ENCODE results near the gene OR1M1. TPM values are rescaled to one million over a fixed set of nuclear protein-coding genes. Genes with fewer than 3 reads are reported as not detected.

OR1M1 gene
- total RNA-seq, 1 donor from 2014 or later = not detected

DNA sequence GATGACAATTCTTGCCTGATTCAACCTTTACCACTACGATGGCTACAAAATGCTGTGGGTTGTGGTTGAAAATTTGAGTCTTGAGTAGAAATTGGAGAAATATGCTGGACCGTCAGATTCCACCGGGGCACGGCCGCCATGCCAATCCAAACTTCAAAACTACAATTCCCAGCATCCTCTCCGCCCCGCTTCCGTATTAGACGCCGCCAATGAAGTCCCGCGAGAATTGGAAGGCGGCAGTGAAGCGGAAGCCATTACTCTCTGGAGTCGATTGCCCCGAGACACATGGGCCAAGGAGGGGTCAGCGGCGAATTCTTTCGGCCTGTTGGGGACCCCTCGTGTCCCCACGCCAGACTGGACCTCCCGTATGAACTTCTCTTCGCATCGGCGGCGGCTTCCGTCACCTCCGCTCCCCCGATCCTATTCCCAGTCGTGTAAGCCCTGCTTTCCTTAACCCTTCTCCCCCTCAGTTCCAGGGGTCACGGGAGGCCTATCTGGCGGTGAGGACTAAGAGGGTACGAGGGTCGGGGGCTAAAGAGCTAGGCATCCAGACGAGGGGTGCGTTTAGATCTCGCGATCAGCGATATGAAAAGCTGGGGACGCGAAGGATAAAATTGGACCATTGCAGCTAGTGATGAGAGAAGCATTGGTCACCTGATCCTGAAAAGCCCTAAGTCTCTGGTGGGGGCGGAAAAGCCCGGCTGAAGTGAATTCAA, 53.5 kb downstream of the OR1M1 start, which contains the start of gene ZNF317:
Gene ZNF317 (plus strand): TSS at position 239 of the 716 bp plus-strand sequence. CDS start 15,620 bp downstream, outside the sequence.
- no peak for FAIRE-seq
- Histone ChIP-seq H3K36me3 (ENCODE audit: control insufficient read depth, insufficient read depth, low read length) (peaks cover 2% of the 10 kb centered on the region), H3K27me3 (ENCODE audit: control insufficient read depth, insufficient read depth, low read length) (no peaks in the 10 kb centered on the region), H3K4me3 (ENCODE audit: low read depth, low read length) (peak within 1 kb of the TSS; percentile 81)
- TF ChIP-seq CTCF (IDR thresholded peaks at IDR 0.05; ENCODE audit: insufficient read depth, low read length, severe bottlenecking) = no peak
- DNase-seq (ENCODE audit: low read depth) = peak; percentile 84

- Histone ChIP-seq H3K36me3 (ENCODE audit: control insufficient read depth, insufficient read depth, low read length) (peaks cover 3% of the 10 kb centered on the region), H3K27me3 (ENCODE audit: control insufficient read depth, insufficient read depth, low read length) (no peaks in the 10 kb centered on the region), H3K4me3 (ENCODE audit: low read depth, low read length) (no peak overlapping the region)
- DNase-seq (ENCODE audit: low read depth) = no peak
- no peak for FAIRE-seq
- TF ChIP-seq CTCF (IDR thresholded peaks at IDR 0.05; ENCODE audit: insufficient read depth, low read length, severe bottlenecking) = no peak
Observed at GRCh38 chr19:9144920-9145319, 58.1 kb downstream of the OR1M1 start.

Other genes starting within 250 kb of the OR1M1 start
- gene MUC16, start 76.7 kb upstream of the OR1M1 start, total RNA-seq = 0.26 TPM in 2 replicates
- gene OR7G2, start 20.4 kb downstream of the OR1M1 start, total RNA-seq = not detected in 2 replicates
- gene OR7G1, start 28.7 kb downstream of the OR1M1 start, total RNA-seq = not detected in 2 replicates
- gene OR7G3, start 39.9 kb downstream of the OR1M1 start, total RNA-seq = not detected in 2 replicates
- gene ZNF317, start 53.3 kb downstream of the OR1M1 start, total RNA-seq = 11.6 and 15.4 TPM in 2 replicates
- gene OR7D2, start 91.9 kb downstream of the OR1M1 start, total RNA-seq = not detected in 2 replicates
- not detected in 2 replicates for gene OR7D4, start 132.5 kb downstream of the OR1M1 start, total RNA-seq
- not detected in 2 replicates for gene OR7E24, start 163.9 kb downstream of the OR1M1 start, total RNA-seq
- gene ZNF699, start 222.8 kb downstream of the OR1M1 start, total RNA-seq = 8.8 and 11.6 TPM in 2 replicates
- 10.8 and 12.1 TPM in 2 replicates for gene ZNF559, start 237.1 kb downstream of the OR1M1 start, total RNA-seq